Type B pancreatic cell (in vitro differentiated cells): ENCODE measurements around the gene CCNL1. TPM values are rescaled to one million over a fixed set of nuclear protein-coding genes. Genes with fewer than 3 reads are reported as not detected.
A peak's percentile ranks its signal among the peaks of the same experiment; 100 is the strongest.

Source experiments
- DNase-seq: peaks from one replicate; pipeline ENCODE4 v3.0.0; 2021; ENCODE audit warnings: mixed read lengths; ENCODE audit not compliant: unreplicated experiment; ENCODE audit errors: extremely low spot score
- H3K27ac Mint-ChIP-seq: 2 replicates; pipeline ENCODE4 v1.8.0; 2021; ENCODE audit warnings: mild to moderate bottlenecking, mixed read lengths
- H3K27me3 Mint-ChIP-seq: 2 replicates; pipeline ENCODE4 v1.8.0; 2021; ENCODE audit warnings: mixed read lengths
- H3K36me3 Mint-ChIP-seq: 2 replicates; pipeline ENCODE4 v1.8.0; 2021; ENCODE audit warnings: mixed read lengths
- H3K4me1 Mint-ChIP-seq: one replicate; pipeline ENCODE4 v1.8.0; 2021; ENCODE audit warnings: mixed read lengths; ENCODE audit not compliant: unreplicated experiment
- H3K4me3 Mint-ChIP-seq: 2 replicates; pipeline ENCODE4 v1.8.0; 2021; ENCODE audit warnings: mild to moderate bottlenecking, mixed read lengths
- H3K9me3 Mint-ChIP-seq: 2 replicates; pipeline ENCODE4 v1.8.0; 2021; ENCODE audit warnings: mixed read lengths
- CTCF ChIP-seq: fragments of 200-600 bp; sonication (generic); conservative IDR thresholded peaks from 2 replicates; pipeline ENCODE4 v1.5.0; 2021; ENCODE audit warnings: antibody characterized with exemption, mild to moderate bottlenecking
- total RNA-seq: library from RNA; stranded (reverse); gene quantifications from 2 replicates; pipeline ENCODE4 v1.2.1, GENCODE V29; 2021; ENCODE audit warnings: low replicate concordance

Gene CCNL1
- total RNA-seq, 1 donor from 2014 or later = 145 TPM

- TF ChIP-seq CTCF = no peak
- no peak for DNase-seq
- peaks cover 55% of the 10 kb centered on the region for H3K36me3 Mint-ChIP-seq
- no peaks in the 10 kb centered on the region for H3K9me3 Mint-ChIP-seq
- H3K4me1 Mint-ChIP-seq = no peaks in the 10 kb centered on the region
- H3K27ac Mint-ChIP-seq = peak overlapping the region; percentile 38
- no peak overlapping the region for H3K4me3 Mint-ChIP-seq
- H3K27me3 Mint-ChIP-seq = no peaks in the 10 kb centered on the region
Measured at GRCh38 chr3:157147099-157147803, 12.7 kb downstream of the CCNL1 start.

- Mint-ChIP-seq H3K4me1 (no peaks in the 10 kb centered on the region), H3K27me3 (no peaks in the 10 kb centered on the region), H3K36me3 (peaks cover 48% of the 10 kb centered on the region), H3K9me3 (no peaks in the 10 kb centered on the region), H3K27ac (peak overlapping the region; percentile 69), H3K4me3 (no peak overlapping the region)
- TF ChIP-seq CTCF = no peak
- no peak for DNase-seq
Measured at GRCh38 chr3:157145606-157146322, 14.2 kb downstream of the CCNL1 start.

- Mint-ChIP-seq H3K36me3 (peaks cover 30% of the 10 kb centered on the region), H3K27me3 (no peaks in the 10 kb centered on the region), H3K27ac (no peak overlapping the region), H3K4me3 (no peak overlapping the region), H3K9me3 (no peaks in the 10 kb centered on the region), H3K4me1 (peaks cover 4% of the 10 kb centered on the region)
- DNase-seq = no peak
- no peak for TF ChIP-seq CTCF
Measured at GRCh38 chr3:157142315-157142714, 17.6 kb downstream of the CCNL1 start.

GRCh38 chr3:157139938-157140534, 19.9 kb downstream of the CCNL1 start:
- H3K4me3 Mint-ChIP-seq = no peak overlapping the region
- no peak for DNase-seq
- peaks cover 17% of the 10 kb centered on the region for H3K36me3 Mint-ChIP-seq
- TF ChIP-seq CTCF = no peak
- peaks cover 22% of the 10 kb centered on the region for H3K4me1 Mint-ChIP-seq
- H3K9me3 Mint-ChIP-seq = no peaks in the 10 kb centered on the region
- H3K27ac Mint-ChIP-seq = no peak overlapping the region
- no peaks in the 10 kb centered on the region for H3K27me3 Mint-ChIP-seq

GRCh38 chr3:157136647-157137387, 23.1 kb downstream of the CCNL1 start:
- Mint-ChIP-seq H3K9me3 (no peaks in the 10 kb centered on the region), H3K36me3 (peaks cover 4% of the 10 kb centered on the region), H3K27ac (peak overlapping the region; percentile 77), H3K4me3 (no peak overlapping the region), H3K4me1 (peaks cover 22% of the 10 kb centered on the region), H3K27me3 (no peaks in the 10 kb centered on the region)
- no peak for TF ChIP-seq CTCF
- DNase-seq = no peak
